ENCODE results near the gene NRXN2. TPM values are rescaled to one million over a fixed set of nuclear protein-coding genes. Genes with fewer than 3 reads are reported as not detected.

Gene NRXN2
- total and polyA plus RNA-seq, 2 of the 13 experiments (the other 11 are each of a cell fraction or from before 2014, with no cell fraction given) = not detected

DNA sequence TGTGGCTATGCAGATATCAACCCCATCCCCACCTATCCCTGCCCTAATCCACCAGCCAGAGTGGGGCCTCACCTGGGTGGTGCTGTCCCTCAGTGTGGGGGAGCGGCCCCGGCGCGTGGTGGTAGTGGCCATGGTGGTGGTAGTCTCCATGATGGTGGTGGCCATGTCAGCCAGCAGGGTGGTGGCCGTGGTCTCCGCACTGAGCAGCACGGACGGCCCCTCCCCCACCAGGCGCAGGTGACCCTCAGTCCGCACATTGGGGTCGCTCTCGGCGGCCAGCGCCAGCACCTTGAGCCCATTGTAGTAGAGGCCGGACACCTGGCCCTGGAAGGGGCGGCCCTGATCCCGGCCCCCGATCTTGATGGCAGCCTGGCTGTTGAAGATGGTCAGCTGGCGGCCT lies 100.3 kb downstream of the NRXN2 start (continued):
- TF ChIP-seq ZNF263 (CRISPR knock-in tag; IDR thresholded peaks at IDR 0.05) (no peak), ZNF33B (CRISPR knock-in tag; IDR thresholded peaks at IDR 0.05) (no peak), ZGPAT (CRISPR knock-in tag; IDR thresholded peaks at IDR 0.05) (no peak), BCLAF1 (IDR thresholded peaks at IDR 0.05) (no peak), HBP1 (CRISPR knock-in tag; IDR thresholded peaks at IDR 0.05; ENCODE audit: low read depth) (no peak)

DNA sequence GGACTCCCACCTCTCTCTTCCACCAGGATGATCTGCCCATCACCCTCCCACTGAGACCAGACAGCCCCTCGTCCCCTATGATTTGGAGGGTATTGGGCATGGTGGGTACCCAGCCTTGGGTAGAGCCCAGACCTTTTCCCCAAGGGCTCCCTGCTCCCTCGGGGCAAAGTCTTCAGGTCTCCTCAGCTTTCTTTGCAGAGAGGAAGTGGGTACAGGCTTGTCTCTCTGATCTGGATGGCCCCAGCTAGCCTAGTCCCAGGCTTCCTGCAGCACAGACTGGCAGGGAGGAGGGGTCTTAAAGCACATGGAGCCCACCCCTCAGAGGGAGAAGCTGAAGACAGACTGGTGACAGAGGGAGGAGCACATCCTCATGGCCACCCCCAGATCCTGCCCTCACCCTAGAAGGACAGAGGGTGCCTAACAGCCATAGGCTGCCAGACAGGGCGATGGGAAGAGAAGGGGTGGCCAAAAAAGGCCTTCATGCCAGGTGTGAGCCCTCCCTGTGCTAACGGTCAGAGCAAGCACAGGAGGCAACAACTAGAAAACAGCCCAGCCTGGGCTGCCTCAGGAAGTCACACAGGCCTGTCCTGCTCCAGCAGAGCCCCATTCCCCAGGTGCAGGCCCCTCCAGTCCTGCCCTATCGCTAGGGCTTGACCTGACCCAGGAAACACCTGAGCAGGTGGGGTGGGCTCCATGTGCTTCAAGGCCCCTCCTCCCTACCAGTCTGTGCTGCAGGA lies 101.5 kb downstream of the NRXN2 start:
- WGBS (ENCODE audit: low lambda C conversion rate) = 0% methylated on average over 2 of the region's 5 CpGs
- Histone ChIP-seq H4K20me1 (ENCODE audit: insufficient read depth, low read length) (no peaks in the 10 kb centered on the region), H3K9ac (ENCODE audit: insufficient read depth, low read depth, low read length) (no peak overlapping the region), H3K4me1 (ENCODE audit: insufficient read depth, low read length) (peaks cover 21% of the 10 kb centered on the region), H3K27me3 (ENCODE audit: control insufficient read depth in 1 of 2, insufficient read depth in 2 of 2, low read length in 2 of 2) (peaks cover 2 to 30% of the 10 kb centered on the region in 2 experiments), H3K79me2 (ENCODE audit: insufficient read depth, low read length) (no peaks in the 10 kb centered on the region), H2AFZ (ENCODE audit: low read length) (no peak overlapping the region), H3K9me3 (ENCODE audit: low read length) (no peaks in the 10 kb centered on the region), H3K4me3 (replicated peaks in 1 of 3; ENCODE audit: insufficient read depth in 1 of 3, low read depth in 2 of 3, low read length in 3 of 3) (no peak overlapping the region), H3K36me3 (replicated peaks in 1 of 2; ENCODE audit: control insufficient read depth in 1 of 2, insufficient read depth in 2 of 2, low read length in 2 of 2) (no peaks in the 10 kb centered on the region), H3K27ac (ENCODE audit: extremely low read length, insufficient read depth, low read length) (no peak overlapping the region), H3K4me2 (ENCODE audit: low read depth, low read length) (no peak overlapping the region)
- DNase-seq (ENCODE audit: low spot score) (no peak), FAIRE-seq (no peak), ATAC-seq (no peak)
- intact Hi-C loops (cut with micrococcal nuclease; ENCODE audit: unreplicated experiment) = no loop called here
- POLR2A ChIA-PET = no interaction called here
- CTCF ChIA-PET (ENCODE audit: low intra/inter-chr PET ratio, low total read pairs) = no interaction called here
- no TSS peak for BruUV-seq (replicated peaks)
- in situ Hi-C loops (cut with HindIII; ENCODE audit: extremely low pct_ligation_motif_present, low pct_unique_long_range_greater_than_20kb) = no loop called here
- TF ChIP-seq ZFP1 (CRISPR knock-in tag; IDR thresholded peaks at IDR 0.05) = no peak
- TF ChIP-seq, protein P1, sequence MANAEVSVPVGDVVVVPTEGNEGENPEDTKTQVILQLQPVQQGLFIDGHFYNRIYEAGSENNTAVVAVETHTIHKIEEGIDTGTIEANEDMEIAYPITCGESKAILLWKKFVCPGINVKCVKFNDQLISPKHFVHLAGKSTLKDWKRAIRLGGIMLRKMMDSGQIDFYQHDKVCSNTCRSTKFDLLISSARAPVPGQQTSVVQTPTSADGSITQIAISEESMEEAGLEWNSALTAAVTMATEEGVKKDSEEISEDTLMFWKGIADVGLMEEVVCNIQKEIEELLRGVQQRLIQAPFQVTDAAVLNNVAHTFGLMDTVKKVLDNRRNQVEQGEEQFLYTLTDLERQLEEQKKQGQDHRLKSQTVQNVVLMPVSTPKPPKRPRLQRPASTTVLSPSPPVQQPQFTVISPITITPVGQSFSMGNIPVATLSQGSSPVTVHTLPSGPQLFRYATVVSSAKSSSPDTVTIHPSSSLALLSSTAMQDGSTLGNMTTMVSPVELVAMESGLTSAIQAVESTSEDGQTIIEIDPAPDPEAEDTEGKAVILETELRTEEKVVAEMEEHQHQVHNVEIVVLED (CRISPR knock-in tag; IDR thresholded peaks at IDR 0.05; ENCODE audit: borderline replicate concordance) = no peak
- TF ChIP-seq MEIS1 (CRISPR knock-in tag; IDR thresholded peaks at IDR 0.05; ENCODE audit: borderline replicate concordance) = no peak
- TF ChIP-seq ZSCAN29 (CRISPR knock-in tag; conservative IDR thresholded peaks at IDR 0.05) = no peak
- TF ChIP-seq, protein P2, sequence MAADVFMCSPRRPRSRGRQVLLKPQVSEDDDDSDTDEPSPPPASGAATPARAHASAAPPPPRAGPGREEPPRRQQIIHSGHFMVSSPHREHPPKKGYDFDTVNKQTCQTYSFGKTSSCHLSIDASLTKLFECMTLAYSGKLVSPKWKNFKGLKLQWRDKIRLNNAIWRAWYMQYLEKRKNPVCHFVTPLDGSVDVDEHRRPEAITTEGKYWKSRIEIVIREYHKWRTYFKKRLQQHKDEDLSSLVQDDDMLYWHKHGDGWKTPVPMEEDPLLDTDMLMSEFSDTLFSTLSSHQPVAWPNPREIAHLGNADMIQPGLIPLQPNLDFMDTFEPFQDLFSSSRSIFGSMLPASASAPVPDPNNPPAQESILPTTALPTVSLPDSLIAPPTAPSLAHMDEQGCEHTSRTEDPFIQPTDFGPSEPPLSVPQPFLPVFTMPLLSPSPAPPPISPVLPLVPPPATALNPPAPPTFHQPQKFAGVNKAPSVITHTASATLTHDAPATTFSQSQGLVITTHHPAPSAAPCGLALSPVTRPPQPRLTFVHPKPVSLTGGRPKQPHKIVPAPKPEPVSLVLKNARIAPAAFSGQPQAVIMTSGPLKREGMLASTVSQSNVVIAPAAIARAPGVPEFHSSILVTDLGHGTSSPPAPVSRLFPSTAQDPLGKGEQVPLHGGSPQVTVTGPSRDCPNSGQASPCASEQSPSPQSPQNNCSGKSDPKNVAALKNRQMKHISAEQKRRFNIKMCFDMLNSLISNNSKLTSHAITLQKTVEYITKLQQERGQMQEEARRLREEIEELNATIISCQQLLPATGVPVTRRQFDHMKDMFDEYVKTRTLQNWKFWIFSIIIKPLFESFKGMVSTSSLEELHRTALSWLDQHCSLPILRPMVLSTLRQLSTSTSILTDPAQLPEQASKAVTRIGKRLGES (CRISPR knock-in tag; IDR thresholded peaks at IDR 0.05; ENCODE audit: borderline replicate concordance) = no peak
- no peak for TF ChIP-seq ZFP36L2 (CRISPR knock-in tag; IDR thresholded peaks at IDR 0.05)
